Measurements from ENCODE around the gene BDKRB2. TPM values are rescaled to one million over a fixed set of nuclear protein-coding genes. Genes with fewer than 3 reads are reported as not detected.

Gene BDKRB2
- total and polyA plus RNA-seq, 7 donors: 0.11 to 0.56 (median 0.35) TPM

DNA sequence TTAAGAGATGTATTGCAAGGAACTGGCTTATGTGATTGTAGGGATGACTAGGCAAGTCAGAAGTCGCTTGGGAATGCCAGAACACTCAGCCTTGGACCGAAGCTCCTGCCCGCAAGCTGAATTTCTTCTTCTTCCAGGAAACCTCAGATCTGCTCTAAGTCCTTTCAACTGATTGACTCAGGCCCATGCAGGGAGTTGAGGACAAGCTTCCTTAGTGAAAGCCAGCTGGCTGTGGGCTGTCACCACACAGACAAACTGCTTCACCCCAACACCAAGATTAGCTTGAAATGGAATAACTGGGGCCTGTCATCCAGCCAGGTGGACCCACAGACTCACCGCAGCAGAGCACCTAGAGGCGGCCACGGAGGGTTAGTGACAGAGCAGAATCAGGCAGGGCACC lies 24.7 kb downstream of the BDKRB2 start:
- TF ChIP-seq, protein P1, sequence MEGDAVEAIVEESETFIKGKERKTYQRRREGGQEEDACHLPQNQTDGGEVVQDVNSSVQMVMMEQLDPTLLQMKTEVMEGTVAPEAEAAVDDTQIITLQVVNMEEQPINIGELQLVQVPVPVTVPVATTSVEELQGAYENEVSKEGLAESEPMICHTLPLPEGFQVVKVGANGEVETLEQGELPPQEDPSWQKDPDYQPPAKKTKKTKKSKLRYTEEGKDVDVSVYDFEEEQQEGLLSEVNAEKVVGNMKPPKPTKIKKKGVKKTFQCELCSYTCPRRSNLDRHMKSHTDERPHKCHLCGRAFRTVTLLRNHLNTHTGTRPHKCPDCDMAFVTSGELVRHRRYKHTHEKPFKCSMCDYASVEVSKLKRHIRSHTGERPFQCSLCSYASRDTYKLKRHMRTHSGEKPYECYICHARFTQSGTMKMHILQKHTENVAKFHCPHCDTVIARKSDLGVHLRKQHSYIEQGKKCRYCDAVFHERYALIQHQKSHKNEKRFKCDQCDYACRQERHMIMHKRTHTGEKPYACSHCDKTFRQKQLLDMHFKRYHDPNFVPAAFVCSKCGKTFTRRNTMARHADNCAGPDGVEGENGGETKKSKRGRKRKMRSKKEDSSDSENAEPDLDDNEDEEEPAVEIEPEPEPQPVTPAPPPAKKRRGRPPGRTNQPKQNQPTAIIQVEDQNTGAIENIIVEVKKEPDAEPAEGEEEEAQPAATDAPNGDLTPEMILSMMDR (IDR thresholded peaks at IDR 0.05): no peak
- H3K9me3 ChIP-seq: no peaks in the 10 kb centered on the region
- no peak overlapping the region for H3K27ac ChIP-seq
- H3K4me3 ChIP-seq: no peak overlapping the region
- intact Hi-C loops (cut with DNase I): no loop called here
- no peak for ATAC-seq
- 90 to 93% (median 93%) methylated on average over 6 of the region's 6 CpGs for WGBS, 3 donors
- no peak for DNase-seq
- no peaks in the 10 kb centered on the region for H3K4me1 ChIP-seq
- no peaks in the 10 kb centered on the region for H3K36me3 ChIP-seq (ENCODE audit: insufficient read depth in 1 of 2, low read depth in 1 of 2)
- H3K27me3 ChIP-seq (ENCODE audit: insufficient read depth in 3 of 3, low read length in 2 of 3): peaks cover 0 to 6% (median 0%) of the 10 kb centered on the region in 3 donors

DNA sequence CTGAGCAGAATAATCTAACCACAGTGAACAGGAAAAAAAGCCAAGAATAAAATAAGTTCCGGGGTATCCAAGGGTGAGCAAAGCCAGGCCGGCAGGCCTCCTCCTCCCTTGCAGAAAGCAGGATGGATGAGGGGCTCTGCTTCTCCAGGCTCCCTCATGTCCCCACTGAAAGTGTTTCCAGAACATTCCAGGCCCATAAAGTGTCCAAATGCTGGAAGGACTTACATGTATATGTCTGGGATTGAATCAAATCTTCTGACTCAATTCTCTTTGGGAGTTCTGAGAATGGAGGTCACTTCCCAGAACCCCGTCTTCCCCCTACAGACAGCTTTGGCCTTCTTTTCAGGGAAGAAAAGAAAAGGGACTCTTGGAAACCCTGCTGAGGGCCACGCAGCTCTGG lies 26.4 kb downstream of the BDKRB2 start:
- DNase-seq: no peak
- intact Hi-C loops (cut with DNase I): no loop called here
- WGBS, 3 donors: 72 to 82% (median 74%) methylated on average over 4 of the region's 4 CpGs
- TF ChIP-seq, protein P1 (IDR thresholded peaks at IDR 0.05): no peak
- no peaks in the 10 kb centered on the region for H3K36me3 ChIP-seq (ENCODE audit: insufficient read depth in 1 of 2, low read depth in 1 of 2)
- H3K27me3 ChIP-seq (ENCODE audit: insufficient read depth in 3 of 3, low read length in 2 of 3): peaks cover 0 to 8% (median 7%) of the 10 kb centered on the region in 3 donors
- ATAC-seq: no peak
- no peaks in the 10 kb centered on the region for H3K9me3 ChIP-seq
- no peak overlapping the region for H3K4me3 ChIP-seq
- no peak overlapping the region for H3K27ac ChIP-seq
- H3K4me1 ChIP-seq: no peaks in the 10 kb centered on the region

DNA sequence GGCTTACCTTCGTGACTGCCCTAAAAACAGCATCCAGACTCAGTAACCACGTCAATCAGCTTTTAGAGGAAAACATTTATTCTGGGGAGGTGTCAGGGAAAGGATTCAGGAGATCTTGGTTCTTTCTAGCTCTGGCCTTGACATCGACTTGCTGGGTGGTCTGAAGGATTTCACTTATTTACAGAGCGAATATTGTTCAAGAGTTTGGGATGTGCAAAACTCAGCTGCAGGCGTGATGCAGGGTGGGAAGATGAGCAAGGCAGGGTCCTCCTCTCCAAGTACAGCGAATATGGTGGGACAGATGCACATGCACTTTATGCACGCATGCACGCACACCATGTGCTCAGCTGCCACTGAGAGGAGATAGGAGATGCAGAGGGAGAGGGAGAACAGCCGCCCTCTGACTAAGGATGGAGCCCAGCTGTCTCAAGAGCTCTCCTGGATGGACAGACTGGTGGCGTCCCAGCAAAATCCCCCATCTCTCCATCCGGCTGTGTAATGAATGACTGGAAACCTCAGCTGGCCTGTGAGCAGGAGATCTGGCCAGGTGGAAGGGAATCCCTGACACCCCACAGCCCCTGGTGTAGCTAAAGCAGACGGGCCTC lies 27.0 kb downstream of the BDKRB2 start:
- WGBS, 3 donors: 68 to 76% (median 72%) methylated on average over 12 of the region's 12 CpGs
- ATAC-seq (no peak), DNase-seq (no peak)
- Histone ChIP-seq H3K36me3 (ENCODE audit: insufficient read depth in 1 of 2, low read depth in 1 of 2) (no peaks in the 10 kb centered on the region), H3K27ac (no peak overlapping the region), H3K9me3 (no peaks in the 10 kb centered on the region), H3K27me3 (ENCODE audit: insufficient read depth in 3 of 3, low read length in 2 of 3) (peaks cover 0 to 8% (median 7%) of the 10 kb centered on the region in 3 donors), H3K4me3 (no peak overlapping the region), H3K4me1 (no peaks in the 10 kb centered on the region)
- intact Hi-C loops (cut with DNase I): no loop called here
- TF ChIP-seq, protein P1 (IDR thresholded peaks at IDR 0.05): no peak

DNA sequence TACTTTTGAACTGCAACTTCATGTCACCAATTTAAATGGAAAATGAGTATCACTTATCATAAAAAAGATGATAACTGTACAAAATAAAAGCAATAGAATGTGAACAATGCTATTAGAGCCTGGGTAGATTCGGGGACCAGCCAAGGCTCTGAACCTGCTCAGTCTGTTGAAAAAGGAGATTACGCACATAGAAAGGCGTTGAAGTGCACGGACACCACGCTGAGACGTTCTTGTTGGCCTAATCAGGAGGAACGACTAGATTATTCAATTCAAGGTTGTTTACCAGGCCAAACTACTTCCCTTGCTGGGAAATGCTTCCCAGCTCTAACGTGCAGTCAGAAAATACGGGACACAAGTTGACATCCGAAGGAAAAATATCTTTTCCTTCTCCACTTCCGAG lies 27.9 kb downstream of the BDKRB2 start:
- 65 to 70% (median 66%) methylated on average over 11 of the region's 11 CpGs for WGBS, 3 donors
- Histone ChIP-seq H3K9me3 (no peaks in the 10 kb centered on the region), H3K36me3 (ENCODE audit: insufficient read depth in 1 of 2, low read depth in 1 of 2) (no peaks in the 10 kb centered on the region), H3K4me1 (no peaks in the 10 kb centered on the region), H3K27ac (no peak overlapping the region), H3K27me3 (ENCODE audit: insufficient read depth in 3 of 3, low read length in 2 of 3) (peaks cover 0 to 8% (median 7%) of the 10 kb centered on the region in 3 donors), H3K4me3 (no peak overlapping the region)
- DNase-seq (no peak), ATAC-seq (no peak)
- TF ChIP-seq, protein P1 (IDR thresholded peaks at IDR 0.05): no peak
- intact Hi-C loops (cut with DNase I): no loop called here

DNA sequence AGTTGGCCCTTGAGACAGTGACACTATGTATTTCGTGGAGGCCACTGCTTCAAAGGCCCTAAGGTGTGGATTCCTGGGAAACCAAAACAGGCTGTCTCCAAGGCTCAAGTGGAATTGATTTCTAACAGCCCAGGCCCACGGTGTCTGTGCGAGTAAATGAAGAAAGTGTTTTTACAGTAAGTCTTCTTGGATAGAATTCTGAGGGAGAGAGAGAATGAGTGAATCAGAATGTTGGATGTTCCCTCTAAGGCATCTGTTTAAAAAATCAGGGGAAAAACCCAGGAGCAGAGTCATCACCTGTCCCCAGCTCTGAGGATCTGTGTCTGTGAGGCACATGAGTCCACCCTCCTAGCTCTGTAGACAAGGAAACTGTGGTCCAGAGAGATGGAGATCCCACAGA lies 29.0 kb downstream of the BDKRB2 start:
- Histone ChIP-seq H3K9me3 (no peaks in the 10 kb centered on the region), H3K27me3 (ENCODE audit: insufficient read depth in 3 of 3, low read length in 2 of 3) (peaks cover 0 to 8% (median 7%) of the 10 kb centered on the region in 3 donors), H3K4me1 (no peaks in the 10 kb centered on the region), H3K27ac (no peak overlapping the region), H3K4me3 (no peak overlapping the region), H3K36me3 (ENCODE audit: insufficient read depth in 1 of 2, low read depth in 1 of 2) (no peaks in the 10 kb centered on the region)
- ATAC-seq (no peak), DNase-seq (no peak)
- TF ChIP-seq, protein P1 (IDR thresholded peaks at IDR 0.05): no peak
- intact Hi-C loops (cut with DNase I): no loop called here
- 40 to 67% (median 51%) methylated on average over 3 of the region's 3 CpGs for WGBS, 3 donors
